GM12864 (cell line): Measurements from ENCODE around the gene ALS2.

Experiments
- DNase-seq: peaks from one replicate; pipeline ENCODE4 v3.0.0-alpha.2; 2011; ENCODE audit warnings: low read depth
- H3K4me3 ChIP-seq: 2 replicates; pipeline ENCODE4 v1.5.1; 2011; ENCODE audit warnings: mild to moderate bottlenecking, low read depth, low read length, control low read depth
- CTCF ChIP-seq: IDR thresholded peaks from 2 replicates; pipeline ENCODE4 v1.5.1; 2011; ENCODE audit warnings: low read depth, mild to moderate bottlenecking, moderate library complexity, low read length, control low read depth, inconsistent platforms; ENCODE audit errors: missing control alignments

ALS2 gene

GRCh38 chr2:201654616-201655384, 125.9 kb downstream of the ALS2 start:
- TF ChIP-seq CTCF = no peak
- H3K4me3 ChIP-seq = no peak overlapping the region
- DNase-seq = no peak

DNA sequence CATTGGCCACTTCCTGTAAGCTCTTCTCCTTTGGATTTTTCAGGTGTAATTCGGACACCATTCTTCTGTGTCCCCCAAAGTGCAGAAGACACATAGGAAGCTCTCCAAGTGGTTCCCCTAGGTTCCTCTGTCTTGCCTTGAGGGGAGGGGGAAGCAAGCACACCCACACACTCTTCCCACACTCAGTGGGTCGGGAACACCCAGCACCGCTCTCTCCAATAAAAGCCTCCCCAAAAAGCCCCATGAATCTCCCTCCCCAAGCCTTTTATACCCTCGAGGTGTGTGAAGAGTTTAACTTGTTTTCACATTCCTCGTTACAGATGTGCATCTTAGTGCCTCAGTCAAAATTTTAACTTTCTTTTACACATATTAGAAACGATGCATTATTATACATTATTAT, 127.5 kb downstream of the ALS2 start:
- no peak for TF ChIP-seq CTCF
- H3K4me3 ChIP-seq = no peak overlapping the region

More for the DNA sequence above, 127.5 kb downstream of the ALS2 start:
- no peak for DNase-seq
